Skeletal muscle cell (primary cell): Measurements from ENCODE around the gene DNPEP.

Experiments used
- DNase-seq: peaks from one replicate; pipeline ENCODE4 v3.0.0-alpha.2; 2010; ENCODE audit warnings: low read depth
- H3K4me3 ChIP-seq: 2 replicates; pipeline ENCODE4 v1.5.1; 2011; ENCODE audit warnings: low read depth, mild to moderate bottlenecking, control low read depth, low read length, moderate library complexity

Gene DNPEP

GRCh38 chr2:219378163-219378851 is 9.4 kb downstream of the DNPEP start:
- no peak for DNase-seq
- H3K4me3 ChIP-seq: no peak overlapping the region

DNA sequence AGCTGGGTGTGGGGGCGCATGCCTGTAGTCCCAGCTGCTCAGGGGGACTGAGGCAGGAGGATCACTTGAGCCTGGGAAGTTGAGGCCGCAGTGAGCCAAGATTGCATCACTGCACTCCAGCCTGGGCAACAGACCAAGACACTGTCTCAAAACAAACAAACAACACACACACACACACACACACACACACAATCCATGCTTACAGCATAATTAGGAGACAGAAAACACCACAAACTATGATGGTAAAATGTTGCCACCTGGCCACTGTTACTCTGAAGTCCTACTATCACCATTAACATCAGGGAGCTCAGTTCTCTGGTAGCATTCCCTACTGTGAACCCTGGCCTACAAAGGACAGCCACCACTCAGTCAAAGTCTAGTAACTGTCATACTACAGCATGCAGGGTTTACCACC is 18.3 kb downstream of the DNPEP start:
- no peak overlapping the region for H3K4me3 ChIP-seq
- peak; percentile 56 for DNase-seq

GRCh38 chr2:219368690-219369191 is 19.0 kb downstream of the DNPEP start:
- H3K4me3 ChIP-seq: peak overlapping the region; percentile 6
- DNase-seq: peak; percentile 40

DNA sequence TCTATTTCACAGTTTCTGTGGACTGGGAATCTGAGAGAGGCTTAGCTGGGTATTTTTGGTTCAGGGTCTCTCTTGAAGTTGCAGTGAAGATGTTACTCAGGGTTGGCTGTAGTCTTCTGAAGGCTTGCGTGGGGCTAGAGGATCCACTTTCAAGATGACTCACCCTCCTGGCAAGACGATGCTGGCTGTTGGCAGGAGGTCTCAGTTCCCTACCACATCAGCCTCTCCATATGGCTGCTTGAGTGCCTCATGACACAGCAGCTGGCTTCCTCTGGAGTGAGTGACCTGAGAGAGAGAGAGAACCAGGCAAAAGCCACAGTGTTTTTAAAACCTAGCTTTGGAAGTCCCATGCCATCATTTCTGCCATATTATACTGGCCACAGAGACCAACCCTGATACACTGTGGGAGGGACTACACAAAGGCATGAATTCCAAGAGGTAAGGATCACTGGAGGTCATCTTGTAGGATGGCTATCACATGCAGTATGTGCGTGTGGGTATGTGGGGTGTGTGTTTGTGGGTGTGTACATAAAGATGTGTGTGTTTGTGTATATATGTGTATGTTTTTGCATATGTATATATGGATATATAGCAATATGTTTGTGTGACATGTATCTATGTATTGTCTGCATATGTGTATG is 25.1 kb downstream of the DNPEP start:
- no peak overlapping the region for H3K4me3 ChIP-seq
- peak; percentile 94 for DNase-seq

DNA sequence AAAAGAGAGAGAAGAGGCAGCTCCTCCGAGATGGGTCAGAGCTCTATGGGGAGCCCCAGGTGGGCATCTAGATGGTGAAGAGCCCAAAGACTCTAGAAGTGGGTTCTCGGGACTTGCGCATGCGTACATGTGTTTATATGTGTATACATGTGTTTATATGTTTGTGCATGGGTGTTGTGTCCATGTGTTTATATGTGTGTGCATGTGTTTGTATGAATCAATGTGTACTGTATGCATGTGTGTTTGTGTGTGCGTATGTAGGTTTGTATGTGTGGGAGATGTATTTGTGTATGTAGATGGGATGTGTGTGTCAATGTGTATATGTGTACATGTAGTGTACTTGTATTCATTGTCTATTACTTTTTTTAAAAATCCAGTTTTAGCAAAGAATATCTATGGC is 25.6 kb downstream of the DNPEP start:
- no peak for DNase-seq
- H3K4me3 ChIP-seq: no peak overlapping the region

DNA sequence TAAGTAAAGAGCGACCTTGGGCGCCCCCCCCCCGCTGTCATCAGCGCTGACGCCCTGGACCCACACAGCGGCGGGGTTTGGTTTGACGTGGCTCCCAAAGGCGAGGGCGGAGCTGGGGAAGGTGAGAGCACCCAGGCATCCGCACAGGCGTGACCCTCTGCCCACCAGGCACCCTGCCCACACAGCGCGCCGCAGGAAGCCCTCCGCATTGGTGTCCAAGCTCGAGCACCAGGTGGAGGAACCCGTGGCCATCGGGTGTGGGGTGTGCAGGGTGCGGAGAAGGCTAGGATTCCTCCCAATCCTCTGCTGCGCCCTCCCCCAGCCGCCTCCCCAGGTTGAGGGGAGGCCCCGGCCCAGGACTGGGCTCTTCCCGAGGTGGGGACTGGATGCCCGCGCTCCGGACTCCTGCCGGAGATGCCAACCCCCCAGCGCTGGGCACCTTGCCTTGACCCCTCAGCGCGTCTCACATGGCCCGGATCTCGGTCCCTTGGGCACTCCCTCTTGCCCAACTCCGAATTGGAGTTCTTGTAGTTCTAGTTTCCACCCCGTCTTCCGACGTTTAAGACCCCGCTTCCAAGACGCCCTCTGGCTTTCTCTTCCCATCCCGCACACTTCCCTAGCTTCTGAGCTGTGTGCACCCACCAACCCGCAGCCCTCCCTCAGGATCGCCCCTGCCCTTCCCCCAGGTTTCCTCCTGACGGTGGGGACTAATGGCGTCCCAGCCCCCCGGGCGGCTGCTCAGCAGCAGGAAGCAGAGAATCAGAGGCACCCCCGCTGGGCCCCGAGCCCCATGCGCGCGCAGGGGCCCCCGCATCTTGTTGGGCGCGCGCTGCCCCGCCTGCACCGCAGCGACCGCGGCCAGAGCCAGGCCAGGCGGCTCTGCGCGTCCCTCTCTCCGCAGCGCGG is 29.3 kb downstream of the DNPEP start:
- no peak for DNase-seq
- H3K4me3 ChIP-seq: peak overlapping the region; percentile 22

- no peak for DNase-seq
- no peak overlapping the region for H3K4me3 ChIP-seq
Observed at GRCh38 chr2:219356834-219357233, 30.9 kb downstream of the DNPEP start.

GRCh38 chr2:219354582-219354981 is 33.1 kb downstream of the DNPEP start:
- H3K4me3 ChIP-seq: no peak overlapping the region
- no peak for DNase-seq

- no peak for DNase-seq
- H3K4me3 ChIP-seq: no peak overlapping the region
Observed at GRCh38 chr2:219353129-219353528, 34.6 kb downstream of the DNPEP start.

DNA sequence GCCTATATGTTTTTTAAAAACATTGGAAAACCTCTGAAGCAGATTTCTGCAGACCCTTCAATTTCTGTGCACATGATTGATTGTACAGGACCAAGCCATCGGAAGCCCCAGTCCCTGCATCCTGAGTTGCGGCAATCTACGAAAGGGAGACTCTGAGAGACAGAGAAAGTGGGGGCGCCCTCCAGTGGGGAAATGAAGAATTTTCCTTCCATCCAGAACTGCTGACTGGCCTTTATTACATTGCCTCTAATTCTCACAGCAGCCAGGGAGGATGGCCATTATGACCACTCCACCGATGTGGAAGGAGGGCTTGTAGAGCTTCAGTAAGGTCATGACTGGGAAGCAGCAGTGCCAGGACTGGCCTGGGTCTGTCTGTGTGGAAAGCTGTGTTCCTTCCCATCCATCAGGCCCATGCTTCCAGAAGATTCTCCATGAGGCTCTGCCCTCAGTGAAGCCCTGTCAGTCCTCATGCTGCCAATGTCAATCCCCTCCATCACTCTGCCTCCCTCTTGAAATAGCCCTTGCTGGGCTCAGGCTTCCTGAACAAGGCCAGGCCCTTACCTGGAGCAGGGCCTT is 35.2 kb downstream of the DNPEP start:
- no peak overlapping the region for H3K4me3 ChIP-seq
- DNase-seq: no peak

GRCh38 chr2:219350710-219351221 is 36.9 kb downstream of the DNPEP start:
- no peak for DNase-seq

DNA sequence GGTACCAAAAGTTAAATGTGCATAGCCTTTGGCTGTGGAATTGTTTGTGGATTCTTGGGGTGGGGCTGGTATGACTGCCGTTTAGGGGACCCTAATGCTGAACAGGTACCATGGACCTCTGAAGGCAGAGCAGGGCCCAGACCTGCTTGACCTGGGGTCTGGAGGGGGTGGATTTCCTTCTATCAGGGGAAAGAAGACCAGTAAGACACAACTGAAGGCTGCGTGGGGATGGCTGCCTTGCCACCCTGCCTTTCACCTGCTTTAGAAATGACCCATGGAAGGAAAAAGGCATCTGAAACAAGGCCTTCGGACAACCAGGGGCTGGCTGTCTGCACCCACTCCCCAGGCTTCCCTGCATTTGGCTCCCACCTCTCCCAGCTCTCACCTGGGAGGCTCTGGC is 37.5 kb downstream of the DNPEP start:
- no peak overlapping the region for H3K4me3 ChIP-seq
- no peak for DNase-seq

More at GRCh38 chr2:219350710-219351221, 36.9 kb downstream of the DNPEP start:
- H3K4me3 ChIP-seq: no peak overlapping the region

DNA sequence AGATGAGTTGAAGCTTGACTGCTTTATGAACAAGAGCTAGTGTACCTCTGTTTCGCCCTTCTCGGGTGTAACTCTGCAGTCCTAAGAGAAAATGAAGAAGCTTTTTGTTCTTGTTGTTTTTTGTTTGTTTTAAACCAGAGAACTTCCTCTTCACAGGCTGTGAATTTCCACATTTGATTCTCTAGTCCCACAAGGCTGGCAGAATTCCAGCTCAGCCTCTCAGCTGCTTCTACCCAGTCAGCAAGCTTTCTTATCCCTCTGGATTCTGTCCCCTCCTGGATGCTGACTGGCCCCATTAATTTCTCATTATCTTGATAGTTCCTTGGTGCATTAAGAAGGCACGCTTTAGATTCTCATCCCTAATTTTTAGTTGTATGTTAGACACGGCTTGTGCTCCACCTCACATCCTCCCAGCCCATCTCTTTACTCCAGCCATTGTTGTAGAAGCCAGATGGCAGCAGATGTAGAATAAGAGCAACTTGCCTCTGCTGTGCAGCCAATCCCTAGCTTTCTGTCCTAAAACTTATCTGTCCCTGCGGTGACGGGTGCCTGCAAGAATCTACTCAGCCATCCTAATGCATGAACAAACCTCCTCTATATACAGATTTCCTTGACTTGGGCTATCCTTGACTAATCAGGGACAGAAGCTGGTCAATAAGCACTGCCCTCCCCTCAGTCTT is 42.8 kb downstream of the DNPEP start:
- DNase-seq: no peak
- H3K4me3 ChIP-seq: no peak overlapping the region

DNA sequence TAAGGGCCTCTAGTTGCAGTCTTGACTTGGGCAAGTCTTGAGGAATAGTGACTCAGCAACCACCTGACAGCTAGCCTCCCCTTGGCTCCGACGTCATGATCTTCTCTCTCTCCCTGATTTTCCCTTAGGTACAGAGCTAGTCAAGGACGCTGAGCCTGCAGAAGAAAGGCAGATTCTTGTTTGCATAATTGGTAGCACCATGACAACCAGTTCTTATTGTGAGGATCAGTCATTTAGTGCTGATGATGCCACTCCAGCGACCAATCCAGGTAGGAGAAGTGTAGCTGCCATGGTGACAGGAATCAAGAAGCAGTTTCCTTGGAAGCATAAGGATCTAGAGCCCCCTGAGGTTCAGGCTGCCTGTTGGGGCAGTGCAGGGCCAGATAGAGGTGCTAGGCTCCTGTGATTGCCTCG is 52.3 kb downstream of the DNPEP start:
- H3K4me3 ChIP-seq: no peak overlapping the region
- no peak for DNase-seq

- H3K4me3 ChIP-seq: no peak overlapping the region
- DNase-seq: no peak
Observed at GRCh38 chr2:219334076-219334475, 53.6 kb downstream of the DNPEP start.

GRCh38 chr2:219332542-219332941 is 55.2 kb downstream of the DNPEP start, which contains the start of gene RESP18:
Gene RESP18 (minus strand): TSS chr2:219332744.
- H3K4me3 ChIP-seq: no peak within 1 kb of the TSS
- DNase-seq: no peak

DNA sequence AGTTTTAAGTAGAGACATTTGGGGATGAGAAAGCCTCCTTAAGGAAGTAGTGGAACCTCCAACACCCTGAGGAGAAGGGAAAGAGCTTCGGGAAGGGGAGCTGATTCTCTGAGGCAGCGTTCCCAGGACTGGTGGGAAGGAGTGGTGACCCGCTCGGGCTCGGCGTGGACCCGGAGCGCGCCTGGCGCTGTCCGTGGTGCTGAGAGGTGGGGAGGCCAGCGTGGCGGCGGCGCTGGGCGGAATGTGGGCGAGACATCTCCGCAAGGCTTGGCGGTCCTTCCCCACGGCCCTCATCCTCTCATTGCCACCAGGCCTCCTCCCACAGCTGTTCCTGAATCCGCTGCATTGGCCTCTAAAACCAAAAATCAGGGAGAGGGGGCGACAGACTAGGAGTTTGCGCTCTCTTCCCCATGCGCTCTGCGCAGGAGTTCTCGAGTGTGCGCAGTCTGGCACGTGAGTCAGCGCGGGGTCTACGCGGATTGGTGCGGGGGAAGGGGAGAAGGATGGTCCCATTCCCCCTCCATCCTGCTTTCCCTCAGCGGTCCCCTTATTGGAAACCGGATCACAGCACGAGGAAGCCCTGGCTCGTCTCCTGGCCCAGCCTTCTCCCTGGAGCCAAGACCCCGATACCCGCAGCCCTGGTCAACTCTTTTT is 56.0 kb downstream of the DNPEP start:
- no peak for DNase-seq
- H3K4me3 ChIP-seq: no peak overlapping the region

DNA sequence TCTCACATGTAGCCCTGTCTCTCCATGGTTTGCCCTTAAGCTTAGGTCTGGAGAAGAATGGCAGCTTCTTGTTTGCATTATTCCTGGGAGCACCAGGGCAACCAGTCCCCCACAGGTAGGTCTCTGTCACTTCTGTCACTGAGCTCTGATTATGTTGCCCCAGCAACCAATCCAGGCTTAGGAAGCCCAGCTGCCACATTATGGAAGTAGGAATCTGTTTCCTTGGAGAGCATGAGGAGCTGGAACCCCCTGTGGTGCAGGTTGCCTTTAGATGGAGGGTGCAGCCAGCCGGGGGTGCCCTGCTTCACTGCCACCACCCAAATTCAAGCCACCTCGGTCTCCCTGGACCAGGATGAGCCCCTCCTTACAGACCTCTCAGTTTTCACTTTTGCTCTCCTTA is 60.0 kb downstream of the DNPEP start:
- H3K4me3 ChIP-seq: no peak overlapping the region
- no peak for DNase-seq
